GM19351 (cell line): Measurements from ENCODE around the gene ACSM2B.
"Not testable (repeated sequence)": the region's sequence is repeated elsewhere in the genome, so short reads cannot be mapped to it uniquely, and the experiment has no call there.

ENCODE experiments used
- ATAC-seq: cut with Tn5 transposase; IDR thresholded peaks from one replicate; pipeline ENCODE4 v1.9.1; 2021; ENCODE audit warnings: mild to moderate bottlenecking, moderate library complexity; ENCODE audit not compliant: unreplicated experiment

Gene ACSM2B

GRCh38 chr16:20538181-20538580 lies 38.0 kb downstream of the ACSM2B start:
- ATAC-seq = no peak

- not testable (repeated sequence) for ATAC-seq
Measured at GRCh38 chr16:20536669-20537068, 39.5 kb downstream of the ACSM2B start.

- not testable (repeated sequence) for ATAC-seq
Measured at GRCh38 chr16:20532284-20532792, 43.8 kb downstream of the ACSM2B start.

- ATAC-seq = not testable (repeated sequence)
Measured at GRCh38 chr16:20531795-20532194, 44.4 kb downstream of the ACSM2B start.

- no peak for ATAC-seq
Measured at GRCh38 chr16:20520103-20520502, 56.1 kb downstream of the ACSM2B start.

GRCh38 chr16:20519231-20519630 lies 56.9 kb downstream of the ACSM2B start:
- no peak for ATAC-seq

- ATAC-seq = no peak
Measured at GRCh38 chr16:20517149-20517548, 59.0 kb downstream of the ACSM2B start.

GRCh38 chr16:20515688-20516090 lies 60.5 kb downstream of the ACSM2B start:
- no peak for ATAC-seq

GRCh38 chr16:20510323-20510722 lies 65.8 kb downstream of the ACSM2B start:
- ATAC-seq = no peak

GRCh38 chr16:20507280-20507679 lies 68.9 kb downstream of the ACSM2B start:
- ATAC-seq = no peak

GRCh38 chr16:20504418-20504817 lies 71.7 kb downstream of the ACSM2B start:
- no peak for ATAC-seq

GRCh38 chr16:20491448-20491847 lies 84.7 kb downstream of the ACSM2B start:
- not testable (repeated sequence) for ATAC-seq

GRCh38 chr16:20490994-20491393 lies 85.2 kb downstream of the ACSM2B start:
- not testable (repeated sequence) for ATAC-seq
